Left lung (tissue), 10 donors: ENCODE results near the gene ZNF593. TPM values are rescaled to one million over a fixed set of nuclear protein-coding genes. Genes with fewer than 3 reads are reported as not detected.

Source experiments
- ATAC-seq: fragments of 200-7000 bp; cut with Tn5 transposase; one replicate; pipeline ENCODE4 v1.9.1; 2020; ENCODE audit warnings: moderate library complexity
- DNase-seq, 4 donors: peaks; one replicate each; pipeline ENCODE4 v3.0.0-alpha.2; 2013 to 2020
- H3K27ac ChIP-seq, 2 donors: fragments of 200-600 bp; sonication (generic) in 1 of 2; one replicate each; pipeline versions ENCODE4 v1.5.0 to v1.8.0; 2020 to 2021
- H3K27me3 ChIP-seq, 2 donors: fragments of 200-600 bp; sonication (generic) in 1 of 2; one replicate each; pipeline versions ENCODE4 v1.5.0 to v1.8.0; 2020 to 2021
- H3K36me3 ChIP-seq, 2 donors: fragments of 200-600 bp; sonication (generic) in 1 of 2; one replicate each; pipeline versions ENCODE4 v1.5.0 to v1.8.0; 2020 to 2021
- H3K4me1 ChIP-seq, 2 donors: fragments of 200-600 bp; one replicate each; pipeline ENCODE4 v1.8.0; 2021
- H3K4me3 ChIP-seq, 2 donors: fragments of 200-600 bp; sonication (generic) in 1 of 2; one replicate each; pipeline versions ENCODE4 v1.5.0 to v1.8.0; 2020 to 2021; ENCODE audit warnings: mild to moderate bottlenecking in 1 of 2
- H3K9me3 ChIP-seq, 2 donors: fragments of 200-600 bp; sonication (generic) in 1 of 2; one replicate each; pipeline versions ENCODE4 v1.5.0 to v1.8.0; 2020 to 2021
- intact Hi-C, 2 donors: fragments of 100-400 bp; cut with DNase I; formaldehyde crosslinking; loops; one replicate each; pipeline versions ENCODE4 v1.11.2 to v1.14.2; 2022
- polyA plus RNA-seq, 6 donors: library from polyadenylated mRNA; unstranded; fragments of 120-200 nt; gene quantifications; one replicate each; pipeline ENCODE4 v1.2.1, GENCODE V29; 2013; ENCODE audit not compliant: insufficient read length in 6 of 6
- total RNA-seq, 2 donors: library from RNA; stranded (reverse); fragmentation: NEBNext Ultra II Directional; extraction: Animal tissue kit (Norgen Biotek cat#: 25700); gene quantifications; one replicate each; pipeline ENCODE4 v1.2.1, GENCODE V29; 2021
- TF ChIP-seq, protein P1 (sequence below), 2 donors: fragments of 200-600 bp; sonication (generic) in 1 of 2; IDR thresholded peaks; one replicate each; pipeline versions ENCODE4 v1.5.0 to v1.8.0; 2021; ENCODE audit warnings: antibody characterized with exemption in 2 of 2
- donor health status: DM: no; HTN: yes; CAD: no.
- donor health status: DM: no; HTN: no; CAD: no.

The ZNF593 gene
- total and polyA plus RNA-seq, 8 donors: 8.7 to 32.2 (median 15.9) TPM

DNA sequence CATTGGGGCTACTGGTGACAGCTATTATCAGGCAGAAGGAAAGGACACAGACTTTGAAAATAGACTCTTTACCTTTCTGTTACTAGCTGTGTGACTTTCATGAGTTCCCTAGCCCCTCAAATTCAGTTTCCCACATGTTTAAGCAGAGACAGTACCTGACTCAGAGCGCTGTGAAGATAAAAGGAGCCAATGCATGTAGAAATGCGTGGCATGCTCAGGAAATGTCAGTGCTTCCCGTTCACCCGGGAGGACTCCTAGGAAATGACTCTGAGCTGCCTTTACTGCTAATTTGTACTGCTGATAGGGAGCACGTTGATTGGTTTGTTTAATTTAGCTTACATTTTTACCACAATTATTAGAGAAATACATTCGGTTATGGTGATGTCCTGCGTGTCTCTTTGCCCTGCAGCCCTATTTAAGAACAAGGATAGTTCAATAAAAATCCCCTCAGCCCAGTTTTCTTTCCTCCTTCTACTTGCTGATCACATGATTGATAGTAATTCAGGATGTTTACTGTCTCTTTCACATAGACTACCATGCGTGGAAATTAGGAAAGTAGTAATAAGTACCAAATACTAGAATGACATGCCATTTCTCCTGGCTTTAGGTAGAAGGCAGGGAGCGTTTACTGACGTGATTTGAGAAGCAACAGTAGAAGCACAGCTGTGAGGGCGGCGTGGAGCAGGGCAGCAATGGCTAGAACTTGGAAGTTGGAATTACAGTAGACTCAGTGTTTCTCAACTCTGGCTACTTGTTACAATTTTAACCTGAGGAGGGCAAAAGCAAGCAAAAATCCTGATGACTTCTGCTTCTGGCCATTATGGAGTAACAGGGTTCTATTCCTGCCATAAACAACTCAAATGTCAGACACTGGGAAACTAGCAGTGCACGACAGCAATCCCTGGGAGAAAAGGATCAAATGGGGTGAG, 42.2 kb upstream of the ZNF593 start:
- Histone ChIP-seq H3K27ac (peak overlapping the region; percentile 68 to 86), H3K4me3 (no peak overlapping the region), H3K4me1 (peaks cover 5 to 59% of the 10 kb centered on the region in 2 donors), H3K9me3 (no peaks in the 10 kb centered on the region), H3K36me3 (no peaks in the 10 kb centered on the region), H3K27me3 (no peaks in the 10 kb centered on the region)
- intact Hi-C loops: no loop called here
- TF ChIP-seq, protein P1, sequence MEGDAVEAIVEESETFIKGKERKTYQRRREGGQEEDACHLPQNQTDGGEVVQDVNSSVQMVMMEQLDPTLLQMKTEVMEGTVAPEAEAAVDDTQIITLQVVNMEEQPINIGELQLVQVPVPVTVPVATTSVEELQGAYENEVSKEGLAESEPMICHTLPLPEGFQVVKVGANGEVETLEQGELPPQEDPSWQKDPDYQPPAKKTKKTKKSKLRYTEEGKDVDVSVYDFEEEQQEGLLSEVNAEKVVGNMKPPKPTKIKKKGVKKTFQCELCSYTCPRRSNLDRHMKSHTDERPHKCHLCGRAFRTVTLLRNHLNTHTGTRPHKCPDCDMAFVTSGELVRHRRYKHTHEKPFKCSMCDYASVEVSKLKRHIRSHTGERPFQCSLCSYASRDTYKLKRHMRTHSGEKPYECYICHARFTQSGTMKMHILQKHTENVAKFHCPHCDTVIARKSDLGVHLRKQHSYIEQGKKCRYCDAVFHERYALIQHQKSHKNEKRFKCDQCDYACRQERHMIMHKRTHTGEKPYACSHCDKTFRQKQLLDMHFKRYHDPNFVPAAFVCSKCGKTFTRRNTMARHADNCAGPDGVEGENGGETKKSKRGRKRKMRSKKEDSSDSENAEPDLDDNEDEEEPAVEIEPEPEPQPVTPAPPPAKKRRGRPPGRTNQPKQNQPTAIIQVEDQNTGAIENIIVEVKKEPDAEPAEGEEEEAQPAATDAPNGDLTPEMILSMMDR (IDR thresholded peaks at IDR 0.05): no peak
- no peak for DNase-seq
- ATAC-seq: peak; percentile 47

DNA sequence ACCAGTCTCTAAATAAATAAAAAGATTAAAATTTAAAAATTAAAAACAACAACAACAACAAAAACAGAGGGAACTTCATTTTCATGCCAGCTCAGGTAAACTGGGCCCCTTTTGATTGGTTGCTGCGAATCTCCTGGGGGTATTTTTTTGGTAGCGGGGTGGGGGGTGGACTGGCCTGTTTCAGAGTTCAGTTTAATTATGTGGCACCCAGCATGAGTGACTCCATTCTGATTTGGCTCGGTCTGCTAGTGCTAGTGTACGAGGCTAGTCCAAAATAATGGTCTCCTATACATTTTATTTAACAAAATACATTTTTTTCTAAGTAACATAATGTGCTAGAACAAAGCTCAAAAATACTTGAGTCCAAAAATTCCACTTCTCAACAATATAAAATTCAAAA, 39.9 kb upstream of the ZNF593 start:
- Histone ChIP-seq H3K9me3 (no peaks in the 10 kb centered on the region), H3K4me1 (peaks cover 0 to 37% of the 10 kb centered on the region in 2 donors), H3K36me3 (no peaks in the 10 kb centered on the region), H3K27me3 (no peaks in the 10 kb centered on the region), H3K4me3 (no peak overlapping the region), H3K27ac (no peak overlapping the region)
- intact Hi-C loops: no loop called here
- DNase-seq (no peak), ATAC-seq (no peak)
- TF ChIP-seq, protein P1 (IDR thresholded peaks at IDR 0.05): no peak

DNA sequence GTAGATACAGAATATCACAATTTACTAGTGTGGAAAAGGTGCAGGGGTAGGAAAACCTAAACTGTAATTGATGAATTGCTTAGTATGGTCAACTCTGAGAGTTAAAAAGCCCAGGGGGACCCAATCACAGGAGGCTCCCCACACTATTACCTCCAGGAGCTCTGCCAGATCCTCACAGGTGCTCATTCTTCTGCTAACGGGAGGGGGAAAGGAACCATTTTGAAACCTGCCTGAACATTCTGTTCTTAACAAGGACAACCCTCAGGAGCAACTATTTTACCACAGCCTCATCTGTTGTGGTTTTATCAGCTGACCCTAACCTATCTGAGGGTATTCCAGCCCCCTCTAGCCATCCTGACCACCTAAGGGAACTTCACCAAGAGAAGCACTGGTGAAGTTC, 39.0 kb upstream of the ZNF593 start:
- intact Hi-C loops: no loop called here
- TF ChIP-seq, protein P1 (IDR thresholded peaks at IDR 0.05): no peak
- H3K27me3 ChIP-seq: no peaks in the 10 kb centered on the region
- no peaks in the 10 kb centered on the region for H3K9me3 ChIP-seq
- no peaks in the 10 kb centered on the region for H3K36me3 ChIP-seq
- peaks cover 0 to 28% of the 10 kb centered on the region in 2 donors for H3K4me1 ChIP-seq
- DNase-seq (no peak), ATAC-seq (no peak)
- no peak overlapping the region for H3K27ac ChIP-seq
- H3K4me3 ChIP-seq: no peak overlapping the region

DNA sequence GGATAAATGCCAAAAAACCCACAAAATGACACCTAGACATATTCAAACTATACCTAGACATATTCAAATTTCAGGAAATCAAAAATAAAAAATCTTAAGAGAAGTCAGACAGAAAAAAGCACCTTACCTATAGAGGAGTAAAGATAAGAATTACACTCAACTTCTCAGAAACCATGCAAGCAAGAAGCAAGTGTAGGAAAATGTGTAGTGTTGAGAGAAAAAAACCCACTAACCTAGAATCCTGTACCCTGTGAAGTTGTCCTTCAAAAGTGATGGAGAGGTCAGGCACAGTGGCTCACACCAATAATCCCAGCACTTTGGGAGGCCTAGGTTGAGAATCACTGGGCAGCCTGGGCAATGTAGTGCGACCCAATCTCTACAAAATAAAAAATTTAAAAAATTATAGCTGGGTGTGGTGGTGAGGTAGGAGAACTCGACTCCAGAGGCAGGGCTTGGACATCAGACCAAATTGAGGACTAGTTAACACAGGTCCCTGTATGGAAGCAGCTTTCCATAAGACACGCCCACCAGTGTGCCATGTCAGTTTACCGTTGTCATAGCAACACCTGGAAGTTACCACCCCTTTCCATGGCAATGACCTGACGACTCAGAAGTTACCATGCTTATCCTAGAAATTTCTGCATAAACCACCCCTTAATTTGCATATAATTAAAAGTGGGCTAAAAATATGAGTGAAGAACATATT, 37.4 kb upstream of the ZNF593 start:
- no peak for ATAC-seq
- intact Hi-C loops: no loop called here
- DNase-seq: no peak
- H3K9me3 ChIP-seq: no peaks in the 10 kb centered on the region
- no peaks in the 10 kb centered on the region for H3K27me3 ChIP-seq
- no peak overlapping the region for H3K27ac ChIP-seq
- H3K36me3 ChIP-seq: no peaks in the 10 kb centered on the region
- TF ChIP-seq, protein P1 (IDR thresholded peaks at IDR 0.05): no peak
- H3K4me3 ChIP-seq: no peak overlapping the region
- peaks cover 0 to 12% of the 10 kb centered on the region in 2 donors for H3K4me1 ChIP-seq

DNA sequence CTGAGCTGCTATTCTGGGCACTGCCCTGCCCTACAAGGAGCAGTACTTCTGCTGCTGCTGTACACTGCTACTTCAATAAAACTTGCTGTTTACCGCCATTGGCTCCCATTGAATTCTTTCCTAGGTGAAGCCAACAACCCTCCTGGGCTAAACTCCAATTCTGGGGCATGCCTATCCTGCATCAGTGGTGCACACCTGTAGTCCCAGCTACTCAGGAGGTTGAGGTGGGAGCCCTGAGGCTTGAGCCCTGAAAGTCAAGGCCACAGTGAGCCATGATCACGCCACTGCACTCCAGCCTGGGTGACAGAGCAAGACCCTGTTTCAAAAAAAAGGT, 36.9 kb upstream of the ZNF593 start:
- Histone ChIP-seq H3K27ac (no peak overlapping the region), H3K9me3 (no peaks in the 10 kb centered on the region), H3K4me1 (peaks cover 0 to 7% of the 10 kb centered on the region in 2 donors), H3K36me3 (no peaks in the 10 kb centered on the region), H3K27me3 (no peaks in the 10 kb centered on the region), H3K4me3 (no peak overlapping the region)
- DNase-seq: no peak
- TF ChIP-seq, protein P1 (IDR thresholded peaks at IDR 0.05): no peak
- intact Hi-C loops: no loop called here
- ATAC-seq: no peak
